ENCODE measurements around the gene ADRA1B.

Gene ADRA1B

GRCh38 chr5:159899067-159900049 is 16.9 kb upstream of the ADRA1B start:
- ChIA-PET POLR2A (no interaction called here), CTCF (interaction anchor here (1.3 kb wide), 1 partner anchor 23 kb away, joined by 3 read pairs; no protein-coding TSS in a partner anchor)
- TF ChIP-seq CTCF (IDR thresholded peaks at IDR 0.05; ENCODE audit: control extremely low read depth, extremely low read depth, low read depth, missing control alignments), result no peak
- DNase-seq (ENCODE audit: extremely low spot score), result no peak

GRCh38 chr5:159901308-159901707 is 15.0 kb upstream of the ADRA1B start:
- DNase-seq (ENCODE audit: extremely low spot score), result no peak
- ChIA-PET CTCF (interaction anchor here (1.2 kb wide), 1 partner anchor 86 kb away, joined by 3 read pairs; no protein-coding TSS in a partner anchor), POLR2A (no interaction called here)
- no peak for TF ChIP-seq CTCF (IDR thresholded peaks at IDR 0.05; ENCODE audit: control extremely low read depth, extremely low read depth, low read depth, missing control alignments)

- TF ChIP-seq CTCF (IDR thresholded peaks at IDR 0.05; ENCODE audit: control extremely low read depth, extremely low read depth, low read depth, missing control alignments), result no peak
- CTCF ChIA-PET, result no interaction called here
- POLR2A ChIA-PET, result no interaction called here
- no peak for DNase-seq (ENCODE audit: extremely low spot score)
These were observed 14.5 kb upstream of the ADRA1B start for GRCh38 chr5:159901772-159902171.

GRCh38 chr5:159902444-159903121 is 13.7 kb upstream of the ADRA1B start:
- ChIA-PET CTCF (interaction anchor here (1.7 kb wide), 1 partner anchor 12 kb away, joined by 9 read pairs; no protein-coding TSS in a partner anchor), POLR2A (no interaction called here)
- DNase-seq (ENCODE audit: extremely low spot score), result no peak
- no peak for TF ChIP-seq CTCF (IDR thresholded peaks at IDR 0.05; ENCODE audit: control extremely low read depth, extremely low read depth, low read depth, missing control alignments)

GRCh38 chr5:159903131-159903530 is 13.2 kb upstream of the ADRA1B start:
- no peak for TF ChIP-seq CTCF (IDR thresholded peaks at IDR 0.05; ENCODE audit: control extremely low read depth, extremely low read depth, low read depth, missing control alignments)
- POLR2A ChIA-PET, result no interaction called here
- CTCF ChIA-PET, result interaction anchor here (1.5 to 1.7 kb wide), 2 partner anchors 10 to 11 kb away, joined by 6 to 9 read pairs; no protein-coding TSS in a partner anchor
- no peak for DNase-seq (ENCODE audit: extremely low spot score)

- CTCF ChIA-PET, result interaction anchor here (1.5 kb wide), 1 partner anchor 12 kb away, joined by 6 read pairs; no protein-coding TSS in a partner anchor
- no peak for DNase-seq (ENCODE audit: extremely low spot score)
- no peak for TF ChIP-seq CTCF (IDR thresholded peaks at IDR 0.05; ENCODE audit: control extremely low read depth, extremely low read depth, low read depth, missing control alignments)
- POLR2A ChIA-PET, result no interaction called here
These were observed 11.4 kb upstream of the ADRA1B start for GRCh38 chr5:159904874-159905273.

Measured in GM10248 (cell line).